GM21825 (cell line): ENCODE results near the gene DTX3L.
"Not testable (repeated sequence)": the region's sequence is repeated elsewhere in the genome, so short reads cannot be mapped to it uniquely, and the experiment has no call there.

Source experiments
- ATAC-seq: cut with Tn5 transposase; IDR thresholded peaks from one replicate; pipeline ENCODE4 v1.9.1; 2021; ENCODE audit warnings: mild to moderate bottlenecking, moderate library complexity; ENCODE audit not compliant: unreplicated experiment

DTX3L gene

GRCh38 chr3:122560680-122561079, 3.5 kb upstream of the DTX3L start:
- no peak for ATAC-seq

GRCh38 chr3:122562923-122563716, 1.0 kb upstream of the DTX3L start:
- ATAC-seq = no peak

- no peak for ATAC-seq
Measured at GRCh38 chr3:122563717-122564025, 467 bp upstream of the DTX3L start.

GRCh38 chr3:122568131-122568530, 4.0 kb downstream of the DTX3L start:
- ATAC-seq = not testable (repeated sequence)

- ATAC-seq = no peak
Measured at GRCh38 chr3:122568755-122569154, 4.6 kb downstream of the DTX3L start.

GRCh38 chr3:122572940-122573412, 8.8 kb downstream of the DTX3L start:
- ATAC-seq = peak; percentile 26

- peak; percentile 79 for ATAC-seq
Measured at GRCh38 chr3:122576174-122576940, 12.2 kb downstream of the DTX3L start.

GRCh38 chr3:122577409-122578031, 13.4 kb downstream of the DTX3L start, which contains the start of gene PARP15:
Gene PARP15 (plus strand): TSS chr3:122577650. CDS start chr3:122577668, 18 bp downstream.
- no peak for ATAC-seq

- ATAC-seq = no peak
Measured at GRCh38 chr3:122578069-122578740, 14.1 kb downstream of the DTX3L start.

GRCh38 chr3:122580470-122580869, 16.3 kb downstream of the DTX3L start:
- no peak for ATAC-seq

- no peak for ATAC-seq
Measured at GRCh38 chr3:122581622-122582021, 17.5 kb downstream of the DTX3L start.

- no peak for ATAC-seq
Measured at GRCh38 chr3:122582390-122582789, 18.3 kb downstream of the DTX3L start.

GRCh38 chr3:122586098-122586497, 22.0 kb downstream of the DTX3L start:
- no peak for ATAC-seq

GRCh38 chr3:122586773-122587485, 22.8 kb downstream of the DTX3L start:
- no peak for ATAC-seq

- ATAC-seq = no peak
Measured at GRCh38 chr3:122587572-122587971, 23.4 kb downstream of the DTX3L start.

GRCh38 chr3:122589297-122589696, 25.2 kb downstream of the DTX3L start:
- ATAC-seq = no peak

GRCh38 chr3:122590610-122591009, 26.5 kb downstream of the DTX3L start:
- no peak for ATAC-seq

GRCh38 chr3:122594025-122594424, 29.9 kb downstream of the DTX3L start:
- no peak for ATAC-seq

- ATAC-seq = no peak
Measured at GRCh38 chr3:122598151-122598550, 34.0 kb downstream of the DTX3L start.

- ATAC-seq = no peak
Measured at GRCh38 chr3:122598556-122598955, 34.4 kb downstream of the DTX3L start.
